ENCODE data around the gene YES1.
"Not testable (repeated sequence)": the region's sequence is repeated elsewhere in the genome, so short reads cannot be mapped to it uniquely, and the experiment has no call there.

Gene YES1

GRCh38 chr18:808502-808901 lies 3.5 kb downstream of the YES1 start:
- TF ChIP-seq CTCF (conservative IDR thresholded peaks at IDR 0.05; ENCODE audit: low read depth, low read length) = no peak
- no peak for DNase-seq (ENCODE audit: low read depth)
- no peak overlapping the region for H3K4me3 ChIP-seq (ENCODE audit: low read depth, low read length)

GRCh38 chr18:808086-808485 lies 4.0 kb downstream of the YES1 start:
- H3K4me3 ChIP-seq (ENCODE audit: low read depth, low read length) = no peak overlapping the region
- no peak for TF ChIP-seq CTCF (conservative IDR thresholded peaks at IDR 0.05; ENCODE audit: low read depth, low read length)
- DNase-seq (ENCODE audit: low read depth) = no peak

GRCh38 chr18:805755-806110 lies 6.3 kb downstream of the YES1 start:
- TF ChIP-seq CTCF (conservative IDR thresholded peaks at IDR 0.05; ENCODE audit: low read depth, low read length) = no peak
- DNase-seq (ENCODE audit: low read depth) = no peak
- H3K4me3 ChIP-seq (ENCODE audit: low read depth, low read length) = no peak overlapping the region

- DNase-seq (ENCODE audit: low read depth) = no peak
- no peak overlapping the region for H3K4me3 ChIP-seq (ENCODE audit: low read depth, low read length)
- no peak for TF ChIP-seq CTCF (conservative IDR thresholded peaks at IDR 0.05; ENCODE audit: low read depth, low read length)
Measured at GRCh38 chr18:805008-805754, 6.9 kb downstream of the YES1 start.

GRCh38 chr18:801137-801536 lies 10.9 kb downstream of the YES1 start:
- H3K4me3 ChIP-seq (ENCODE audit: low read depth, low read length) = no peak overlapping the region
- TF ChIP-seq CTCF (conservative IDR thresholded peaks at IDR 0.05; ENCODE audit: low read depth, low read length) = no peak
- DNase-seq (ENCODE audit: low read depth) = no peak

- TF ChIP-seq CTCF (conservative IDR thresholded peaks at IDR 0.05; ENCODE audit: low read depth, low read length) = no peak
- DNase-seq (ENCODE audit: low read depth) = no peak
- H3K4me3 ChIP-seq (ENCODE audit: low read depth, low read length) = no peak overlapping the region
Measured at GRCh38 chr18:799943-800342, 12.1 kb downstream of the YES1 start.

GRCh38 chr18:795383-795782 lies 16.7 kb downstream of the YES1 start:
- H3K4me3 ChIP-seq (ENCODE audit: low read depth, low read length); DNase-seq (ENCODE audit: low read depth): not testable (repeated sequence)

Measured in choroid plexus epithelial cell (primary cell).